ENCODE results near the gene DISP3. TPM values are rescaled to one million over a fixed set of nuclear protein-coding genes. Genes with fewer than 3 reads are reported as not detected.

DISP3 gene
- total and polyA plus RNA-seq, 3 donors from 2014 or later = 6.8 to 8.8 (median 7.3) TPM

DNA sequence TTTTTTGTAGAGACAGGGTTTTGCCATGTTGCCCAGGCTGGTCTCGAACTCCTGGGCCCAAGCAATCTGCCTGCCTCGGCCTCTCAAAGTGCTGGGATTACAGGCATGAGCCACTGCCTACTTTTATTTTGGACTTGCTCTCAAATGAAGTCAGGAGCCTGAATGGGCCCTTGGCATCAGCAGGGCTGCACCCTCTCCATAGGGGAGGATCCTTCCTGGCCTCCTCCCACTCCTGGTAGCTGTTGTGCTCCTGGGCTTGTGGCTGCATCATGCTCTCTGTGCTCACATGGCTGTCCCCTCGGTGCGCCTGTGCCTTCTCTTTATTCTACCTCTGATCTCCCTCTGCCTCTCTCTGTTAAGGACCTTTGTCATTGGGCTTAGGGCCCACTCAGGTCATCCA, 46.4 kb upstream of the DISP3 start:
- DNase-seq = no peak
- intact Hi-C loops (cut with DNase I; ENCODE audit: low total_unique reads) = no loop called here
- no peaks in the 10 kb centered on the region for H3K9me3 ChIP-seq
- no peaks in the 10 kb centered on the region for H3K4me1 ChIP-seq
- H3K36me3 ChIP-seq (ENCODE audit: low read depth, missing control alignments) = no peaks in the 10 kb centered on the region
- no peak for TF ChIP-seq CTCF (IDR thresholded peaks at IDR 0.05)
- no peak for TF ChIP-seq POLR2A (IDR thresholded peaks at IDR 0.05)
- H3K27ac ChIP-seq = no peak overlapping the region
- WGBS, 2 donors = 83 to 89% methylated on average over 4 of the region's 4 CpGs
- no peaks in the 10 kb centered on the region for H3K27me3 ChIP-seq
- no peak overlapping the region for H3K4me3 ChIP-seq

DNA sequence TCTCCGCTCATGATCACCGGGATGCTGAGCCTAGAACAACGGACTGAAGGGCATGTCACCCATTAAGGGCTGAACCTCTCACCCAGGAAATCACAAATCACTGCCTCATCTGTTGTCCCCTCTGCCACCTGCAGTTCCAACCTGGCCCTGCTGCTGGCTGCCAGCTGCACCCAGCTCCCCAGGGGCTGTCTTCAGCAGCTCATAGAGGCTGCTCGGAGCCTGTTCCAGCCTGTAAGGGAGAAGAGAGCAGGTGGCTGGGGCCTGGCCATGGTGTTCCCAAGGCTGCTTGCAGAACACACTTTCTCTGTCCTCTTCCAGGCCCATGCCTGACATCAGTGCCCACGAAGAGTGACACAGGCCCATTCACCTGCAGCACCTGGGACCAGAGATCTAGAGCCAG, 44.5 kb upstream of the DISP3 start:
- intact Hi-C loops (cut with DNase I; ENCODE audit: low total_unique reads) = no loop called here
- Histone ChIP-seq H3K9me3 (no peaks in the 10 kb centered on the region), H3K27ac (no peak overlapping the region), H3K4me3 (no peak overlapping the region), H3K4me1 (no peaks in the 10 kb centered on the region), H3K27me3 (no peaks in the 10 kb centered on the region), H3K36me3 (ENCODE audit: low read depth, missing control alignments) (no peaks in the 10 kb centered on the region)
- DNase-seq = no peak
- TF ChIP-seq POLR2A (IDR thresholded peaks at IDR 0.05) (no peak), CTCF (IDR thresholded peaks at IDR 0.05) (no peak)
- WGBS, 2 donors = 60 to 86% methylated on average over 1 to 5 of the region's 5 CpGs

- Histone ChIP-seq H3K27me3 (no peaks in the 10 kb centered on the region), H3K27ac (no peak overlapping the region), H3K4me3 (no peak overlapping the region), H3K36me3 (ENCODE audit: low read depth, missing control alignments) (no peaks in the 10 kb centered on the region), H3K4me1 (no peaks in the 10 kb centered on the region), H3K9me3 (no peaks in the 10 kb centered on the region)
- intact Hi-C loops (cut with DNase I; ENCODE audit: low total_unique reads) = no loop called here
- no peak for DNase-seq
- 67 to 86% methylated on average over 9 to 11 of the region's 11 CpGs for WGBS, 2 donors
- TF ChIP-seq POLR2A (IDR thresholded peaks at IDR 0.05) (no peak), CTCF (IDR thresholded peaks at IDR 0.05) (no peak)
Measured at GRCh38 chr1:11434926-11435325, 44.0 kb upstream of the DISP3 start.

GRCh38 chr1:11438996-11439395, 40.0 kb upstream of the DISP3 start:
- intact Hi-C loops (cut with DNase I; ENCODE audit: low total_unique reads) = no loop called here
- Histone ChIP-seq H3K27me3 (no peaks in the 10 kb centered on the region), H3K4me3 (no peak overlapping the region), H3K36me3 (ENCODE audit: low read depth, missing control alignments) (no peaks in the 10 kb centered on the region), H3K9me3 (no peaks in the 10 kb centered on the region), H3K4me1 (no peaks in the 10 kb centered on the region), H3K27ac (no peak overlapping the region)
- 43 to 47% methylated on average over 7 of the region's 7 CpGs for whole genome bisulfite sequencing, 2 donors
- TF ChIP-seq CTCF (IDR thresholded peaks at IDR 0.05) = no peak
- no peak for TF ChIP-seq POLR2A (IDR thresholded peaks at IDR 0.05)
- DNase-seq = no peak

- H3K27ac ChIP-seq = no peak overlapping the region
- TF ChIP-seq POLR2A (IDR thresholded peaks at IDR 0.05) (no peak), CTCF (IDR thresholded peaks at IDR 0.05) (no peak)
- DNase-seq = no peak
- no peaks in the 10 kb centered on the region for H3K27me3 ChIP-seq
- WGBS, 2 donors = 67 to 70% methylated on average over 11 of the region's 11 CpGs
- no peaks in the 10 kb centered on the region for H3K4me1 ChIP-seq
- intact Hi-C loops (cut with DNase I; ENCODE audit: low total_unique reads) = no loop called here
- H3K4me3 ChIP-seq = no peak overlapping the region
- no peaks in the 10 kb centered on the region for H3K9me3 ChIP-seq
- no peaks in the 10 kb centered on the region for H3K36me3 ChIP-seq (ENCODE audit: low read depth, missing control alignments)
Measured at GRCh38 chr1:11441211-11441952, 37.6 kb upstream of the DISP3 start.
